Activated CD8-positive, alpha-beta T cell treated with anti-CD3 and anti-CD28 coated beads for 36 hours (primary cell): Measurements from ENCODE around the gene MAP4K1. TPM values are rescaled to one million over a fixed set of nuclear protein-coding genes. Genes with fewer than 3 reads are reported as not detected.
"Not testable (repeated sequence)": the region's sequence is repeated elsewhere in the genome, so short reads cannot be mapped to it uniquely, and the experiment has no call there.

Experiments
- ATAC-seq: fragments of 200-7000 bp; cut with Tn5 transposase; one replicate; pipeline ENCODE4 v1.10.0; 2021; ENCODE audit warnings: mild to moderate bottlenecking, moderate library complexity
- CTCF ChIA-PET: fragments of 350-600 bp; sonication (Branson Sonifier 250); formaldehyde crosslinking; loops from one replicate; lab custom pipeline; 2021; ENCODE audit warnings: antibody characterized with exemption; lab: Charles Lee
- POLR2A ChIA-PET: fragments of 350-600 bp; sonication (Branson Sonifier 250); formaldehyde crosslinking; loops from one replicate; lab custom pipeline; 2021; ENCODE audit warnings: antibody characterized with exemption; lab: Charles Lee
- DNase-seq: peaks from one replicate; pipeline ENCODE4 v3.0.0-alpha.2; 2020
- H3K27ac Mint-ChIP-seq: one replicate; pipeline ENCODE4 v1.8.0; 2021; ENCODE audit warnings: mild to moderate bottlenecking, mixed read lengths
- H3K27me3 Mint-ChIP-seq: one replicate; pipeline ENCODE4 v1.8.0; 2021; ENCODE audit warnings: mixed read lengths
- H3K36me3 Mint-ChIP-seq: one replicate; pipeline ENCODE4 v1.8.0; 2021; ENCODE audit warnings: low read depth, mixed read lengths
- H3K4me1 Mint-ChIP-seq: one replicate; pipeline ENCODE4 v1.8.0; 2021; ENCODE audit warnings: low read depth, mixed read lengths
- H3K4me3 Mint-ChIP-seq: one replicate; pipeline ENCODE4 v1.8.0; 2021; ENCODE audit warnings: mild to moderate bottlenecking, moderate library complexity, mixed read lengths
- H3K9me3 Mint-ChIP-seq: one replicate; pipeline ENCODE4 v1.8.0; 2021; ENCODE audit warnings: mixed read lengths
- intact Hi-C: fragments of 100-400 bp; cut with micrococcal nuclease; formaldehyde crosslinking; loops from one replicate; pipeline ENCODE4 v1.10.0; 2022
- total RNA-seq, 2 experiments: library from RNA; stranded (reverse); gene quantifications; one replicate each; pipeline ENCODE4 v1.2.3, GENCODE V29; 2021
- TF ChIP-seq, protein P1 (sequence below): fragments of 200-600 bp; IDR thresholded peaks from one replicate; pipeline ENCODE4 v1.8.0; 2022; ENCODE audit warnings: antibody characterized with exemption, mild to moderate bottlenecking

MAP4K1 gene
- total RNA-seq, 2 experiments from 2014 or later, result 166 to 174 TPM

DNA sequence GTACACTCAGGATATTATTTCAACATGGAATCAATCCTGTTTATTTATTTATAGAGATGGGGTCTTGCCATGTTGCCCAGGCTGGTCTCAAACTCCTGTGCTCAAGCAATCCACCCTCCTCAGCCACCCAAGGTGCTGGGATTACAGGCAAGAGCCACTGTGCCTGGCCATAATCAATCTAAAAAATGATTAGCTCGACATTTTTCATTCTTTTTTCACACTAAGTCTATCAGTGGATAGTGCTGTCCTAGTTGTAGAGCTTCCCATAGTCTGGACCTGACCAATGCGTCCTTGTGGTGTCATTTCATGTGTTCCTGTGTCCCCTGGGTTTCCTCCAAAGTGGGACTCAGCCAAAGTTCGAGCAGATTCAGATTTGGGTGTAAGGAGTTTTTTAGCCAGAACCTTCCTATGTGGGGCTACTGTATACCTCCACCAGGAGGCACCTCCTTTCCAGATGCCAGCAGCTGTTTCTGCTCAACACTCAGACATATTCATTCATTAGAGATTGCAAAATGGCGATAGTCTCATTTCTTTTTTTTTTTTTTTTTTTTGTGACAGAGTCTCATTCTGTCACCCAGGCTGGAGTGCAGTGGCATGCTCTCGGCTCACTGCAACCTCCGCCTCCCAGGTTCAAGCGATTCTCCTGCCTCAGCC, 61.1 kb downstream of the MAP4K1 start:
- DNase-seq, result no peak
- no peak for ATAC-seq
- no peaks in the 10 kb centered on the region for H3K9me3 Mint-ChIP-seq
- intact Hi-C loops, result no loop called here
- no peaks in the 10 kb centered on the region for H3K36me3 Mint-ChIP-seq
- H3K27ac Mint-ChIP-seq, result no peak overlapping the region
- ChIA-PET CTCF (interaction anchor here (1.2 kb wide), 1 partner anchor 12 kb away, joined by 3 read pairs; no protein-coding TSS in a partner anchor), POLR2A (no interaction called here)
- peaks cover 40% of the 10 kb centered on the region for H3K4me1 Mint-ChIP-seq
- no peak overlapping the region for H3K4me3 Mint-ChIP-seq
- TF ChIP-seq, protein P1, sequence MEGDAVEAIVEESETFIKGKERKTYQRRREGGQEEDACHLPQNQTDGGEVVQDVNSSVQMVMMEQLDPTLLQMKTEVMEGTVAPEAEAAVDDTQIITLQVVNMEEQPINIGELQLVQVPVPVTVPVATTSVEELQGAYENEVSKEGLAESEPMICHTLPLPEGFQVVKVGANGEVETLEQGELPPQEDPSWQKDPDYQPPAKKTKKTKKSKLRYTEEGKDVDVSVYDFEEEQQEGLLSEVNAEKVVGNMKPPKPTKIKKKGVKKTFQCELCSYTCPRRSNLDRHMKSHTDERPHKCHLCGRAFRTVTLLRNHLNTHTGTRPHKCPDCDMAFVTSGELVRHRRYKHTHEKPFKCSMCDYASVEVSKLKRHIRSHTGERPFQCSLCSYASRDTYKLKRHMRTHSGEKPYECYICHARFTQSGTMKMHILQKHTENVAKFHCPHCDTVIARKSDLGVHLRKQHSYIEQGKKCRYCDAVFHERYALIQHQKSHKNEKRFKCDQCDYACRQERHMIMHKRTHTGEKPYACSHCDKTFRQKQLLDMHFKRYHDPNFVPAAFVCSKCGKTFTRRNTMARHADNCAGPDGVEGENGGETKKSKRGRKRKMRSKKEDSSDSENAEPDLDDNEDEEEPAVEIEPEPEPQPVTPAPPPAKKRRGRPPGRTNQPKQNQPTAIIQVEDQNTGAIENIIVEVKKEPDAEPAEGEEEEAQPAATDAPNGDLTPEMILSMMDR, result no peak
- H3K27me3 Mint-ChIP-seq, result peaks cover 12% of the 10 kb centered on the region

DNA sequence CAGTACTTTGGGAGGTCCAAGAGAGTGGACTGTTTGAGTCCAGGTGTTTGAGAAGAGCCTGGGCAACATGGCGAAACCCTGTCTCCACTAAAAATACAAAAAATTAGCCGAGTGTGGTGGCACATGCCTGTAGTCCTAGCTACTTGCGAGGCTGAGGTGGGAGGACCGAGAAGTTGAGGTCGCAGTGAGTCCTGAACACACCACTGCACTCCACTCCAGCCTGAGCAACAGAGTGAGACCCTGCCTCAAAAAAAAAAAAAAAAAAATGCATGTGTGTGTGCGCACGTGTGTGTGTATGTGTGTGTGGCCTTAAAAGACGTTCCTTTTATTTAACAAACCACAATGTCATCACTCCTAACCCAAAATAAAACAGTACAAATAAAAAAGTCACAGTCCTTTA, 62.6 kb downstream of the MAP4K1 start:
- CTCF ChIA-PET, result no interaction called here
- DNase-seq, result no peak
- Mint-ChIP-seq H3K27ac (no peak overlapping the region), H3K9me3 (no peaks in the 10 kb centered on the region), H3K27me3 (peaks cover 12% of the 10 kb centered on the region), H3K36me3 (no peaks in the 10 kb centered on the region), H3K4me1 (peaks cover 43% of the 10 kb centered on the region), H3K4me3 (no peak overlapping the region)
- TF ChIP-seq, protein P1, result no peak
- ATAC-seq, result no peak
- POLR2A ChIA-PET, result no interaction called here
- intact Hi-C loops, result no loop called here

DNA sequence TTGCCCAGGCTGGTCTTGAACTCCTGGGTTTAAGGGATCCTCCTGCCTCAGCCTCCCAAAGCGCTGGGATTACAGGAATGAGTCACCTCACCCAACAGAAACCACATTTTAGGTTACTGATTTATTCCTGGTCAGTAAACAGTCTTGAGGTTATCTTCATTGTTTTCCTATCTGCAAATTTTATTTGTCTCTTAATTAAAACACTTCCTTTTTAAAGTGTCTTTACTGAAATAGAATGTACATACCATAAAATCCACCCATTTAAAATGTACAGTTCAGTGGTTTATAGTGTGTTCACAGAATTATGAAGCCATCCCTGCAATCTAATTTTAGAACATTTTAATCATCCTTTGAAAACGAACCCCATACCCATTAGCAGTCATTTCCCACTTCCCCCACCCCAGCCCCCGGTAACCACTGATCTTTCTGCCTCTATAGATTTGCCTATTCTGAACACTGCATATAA, 63.0 kb downstream of the MAP4K1 start:
- ATAC-seq, result no peak

DNA sequence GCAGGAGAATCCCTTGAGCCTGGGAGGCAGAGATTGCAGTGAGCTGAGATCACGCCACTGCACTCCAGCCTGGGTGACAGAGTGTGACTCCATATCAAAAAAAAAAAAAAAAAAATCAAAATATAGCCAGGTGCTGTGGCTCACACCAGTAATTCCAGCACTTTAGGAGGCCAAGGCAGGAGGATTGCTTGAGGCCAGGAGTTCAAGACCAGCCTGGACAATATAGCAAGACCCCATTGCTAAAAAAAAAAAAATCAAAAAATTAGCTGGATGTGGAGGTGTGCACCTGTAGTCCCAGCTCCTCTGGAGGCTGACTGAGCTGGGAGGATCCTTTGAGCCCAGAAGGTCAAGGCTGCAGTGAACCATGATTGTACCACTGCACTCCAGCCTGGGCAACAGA, 64.5 kb downstream of the MAP4K1 start:
- H3K9me3 Mint-ChIP-seq, DNase-seq, H3K36me3 Mint-ChIP-seq, ATAC-seq, H3K27ac Mint-ChIP-seq, intact Hi-C loops, H3K4me3 Mint-ChIP-seq, POLR2A ChIA-PET: not testable (repeated sequence)
- Mint-ChIP-seq H3K4me1 (peaks cover 33% of the 10 kb centered on the region), H3K27me3 (peaks cover 12% of the 10 kb centered on the region)
- CTCF ChIA-PET, result interaction anchor here (1.0 to 2.0 kb wide), 2 partner anchors 9 to 64 kb away, joined by 3 to 5 read pairs; partner anchors contain the start of gene MAP4K1

More for the DNA sequence above, 63.0 kb downstream of the MAP4K1 start:
- DNase-seq, result peak; percentile 54
- POLR2A ChIA-PET, result no interaction called here
- TF ChIP-seq, protein P1, result no peak
- Mint-ChIP-seq H3K9me3 (no peaks in the 10 kb centered on the region), H3K36me3 (no peaks in the 10 kb centered on the region), H3K27me3 (peaks cover 12% of the 10 kb centered on the region), H3K27ac (no peak overlapping the region), H3K4me3 (no peak overlapping the region), H3K4me1 (peaks cover 38% of the 10 kb centered on the region)
- CTCF ChIA-PET, result interaction anchor here (0.9 kb wide), 1 partner anchor 80 kb away, joined by 3 read pairs; no protein-coding TSS in a partner anchor
- intact Hi-C loops, result no loop called here

DNA sequence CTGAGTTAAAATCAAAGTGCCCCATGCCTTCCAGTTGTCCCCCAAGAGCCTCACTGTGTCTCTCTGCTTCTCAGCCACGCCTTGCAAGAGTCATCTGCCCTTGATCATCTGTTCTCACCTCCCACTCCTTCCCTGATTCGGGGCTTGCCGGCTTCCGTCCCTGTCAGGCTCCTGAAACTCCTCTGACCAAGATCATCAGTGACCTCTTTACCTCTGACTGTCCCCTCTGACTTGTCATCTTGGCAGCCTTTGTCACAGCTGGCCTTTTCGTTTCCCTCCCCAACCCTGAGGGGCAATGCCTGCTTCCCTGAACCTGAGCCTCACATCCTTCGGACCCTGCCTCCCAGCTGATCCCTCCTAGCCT, 66.3 kb downstream of the MAP4K1 start:
- Mint-ChIP-seq H3K27me3 (peaks cover 9% of the 10 kb centered on the region), H3K4me3 (no peak overlapping the region), H3K27ac (peak overlapping the region; percentile 42), H3K36me3 (no peaks in the 10 kb centered on the region), H3K9me3 (no peaks in the 10 kb centered on the region), H3K4me1 (peaks cover 28% of the 10 kb centered on the region)
- POLR2A ChIA-PET, result interaction anchor here (0.8 to 1.5 kb wide), 5 partner anchors 35 to 126 kb away, joined by 3 to 4 read pairs (median 3); no protein-coding TSS in a partner anchor
- TF ChIP-seq, protein P1, result no peak
- intact Hi-C loops, result no loop called here
- DNase-seq (peak; percentile 88), ATAC-seq (peak; percentile 93)
- CTCF ChIA-PET, result interaction anchor here (1.1 to 2.0 kb wide), 3 partner anchors 7 to 149 kb away, joined by 3 to 6 read pairs (median 5); partner anchors contain the start of gene FAM98C
